ENCODE results near the gene SYCP2.

DNA sequence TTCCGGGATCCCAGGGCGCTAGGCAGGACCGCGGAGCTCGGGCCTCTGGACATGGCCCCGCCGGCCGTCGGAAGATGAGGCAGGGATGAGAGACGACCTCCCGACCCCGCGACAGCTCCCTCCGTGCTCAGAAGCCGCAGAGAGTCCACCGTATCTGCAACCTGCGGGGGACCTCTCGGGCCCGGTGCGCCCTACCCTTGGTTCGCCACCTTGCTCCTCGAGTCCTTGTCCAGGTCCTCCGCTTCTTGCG lies 6.4 kb upstream of the SYCP2 start:
- TF ChIP-seq, protein P1, sequence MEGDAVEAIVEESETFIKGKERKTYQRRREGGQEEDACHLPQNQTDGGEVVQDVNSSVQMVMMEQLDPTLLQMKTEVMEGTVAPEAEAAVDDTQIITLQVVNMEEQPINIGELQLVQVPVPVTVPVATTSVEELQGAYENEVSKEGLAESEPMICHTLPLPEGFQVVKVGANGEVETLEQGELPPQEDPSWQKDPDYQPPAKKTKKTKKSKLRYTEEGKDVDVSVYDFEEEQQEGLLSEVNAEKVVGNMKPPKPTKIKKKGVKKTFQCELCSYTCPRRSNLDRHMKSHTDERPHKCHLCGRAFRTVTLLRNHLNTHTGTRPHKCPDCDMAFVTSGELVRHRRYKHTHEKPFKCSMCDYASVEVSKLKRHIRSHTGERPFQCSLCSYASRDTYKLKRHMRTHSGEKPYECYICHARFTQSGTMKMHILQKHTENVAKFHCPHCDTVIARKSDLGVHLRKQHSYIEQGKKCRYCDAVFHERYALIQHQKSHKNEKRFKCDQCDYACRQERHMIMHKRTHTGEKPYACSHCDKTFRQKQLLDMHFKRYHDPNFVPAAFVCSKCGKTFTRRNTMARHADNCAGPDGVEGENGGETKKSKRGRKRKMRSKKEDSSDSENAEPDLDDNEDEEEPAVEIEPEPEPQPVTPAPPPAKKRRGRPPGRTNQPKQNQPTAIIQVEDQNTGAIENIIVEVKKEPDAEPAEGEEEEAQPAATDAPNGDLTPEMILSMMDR (optimal IDR thresholded peaks at IDR 0.05 in 1 of 3, IDR thresholded peaks at IDR 0.05 in 1 of 3, conservative IDR thresholded peaks at IDR 0.05 in 1 of 3; ENCODE audit: extremely low read depth in 1 of 3, insufficient read depth in 2 of 3, low read length in 3 of 3) = no peak
- TF ChIP-seq EZH2 (IDR thresholded peaks at IDR 0.05; ENCODE audit: low read length) = no peak

Measured in keratinocyte (primary cell).